GM20000 (cell line): ENCODE measurements around the gene ASMTL.
"Not testable (repeated sequence)": the region's sequence is repeated elsewhere in the genome, so short reads cannot be mapped to it uniquely, and the experiment has no call there.

Experiments
- DNase-seq: peaks from one replicate; pipeline ENCODE4 v3.0.0; 2012; ENCODE audit warnings: low spot score
- CTCF ChIP-seq: IDR thresholded peaks from 2 replicates; pipeline ENCODE4 v1.5.1; 2012; ENCODE audit warnings: mild to moderate bottlenecking, control low read depth; ENCODE audit errors: extremely low read depth, missing control alignments

Gene ASMTL

GRCh38 chrX:1450361-1451161, 2.1 kb downstream of the ASMTL start:
- no peak for TF ChIP-seq CTCF
- peak; percentile 6 for DNase-seq

- DNase-seq: no peak
- no peak for TF ChIP-seq CTCF
Measured at GRCh38 chrX:1449823-1450149, 2.9 kb downstream of the ASMTL start.

- no peak for TF ChIP-seq CTCF
Measured at GRCh38 chrX:1449036-1449822, 3.5 kb downstream of the ASMTL start.

GRCh38 chrX:1448573-1449001, 4.1 kb downstream of the ASMTL start:
- not testable (repeated sequence) for DNase-seq

More at GRCh38 chrX:1449036-1449822, 3.5 kb downstream of the ASMTL start:
- no peak for DNase-seq

GRCh38 chrX:1447969-1448572, 4.6 kb downstream of the ASMTL start:
- DNase-seq: not testable (repeated sequence)

- peak; percentile 35 for DNase-seq
Measured at GRCh38 chrX:1446984-1447968, 5.4 kb downstream of the ASMTL start.

GRCh38 chrX:1444561-1445500, 7.9 kb downstream of the ASMTL start:
- TF ChIP-seq CTCF: no peak
- DNase-seq: no peak
